ENCODE measurements around the gene OSBPL8.

The OSBPL8 gene

DNA sequence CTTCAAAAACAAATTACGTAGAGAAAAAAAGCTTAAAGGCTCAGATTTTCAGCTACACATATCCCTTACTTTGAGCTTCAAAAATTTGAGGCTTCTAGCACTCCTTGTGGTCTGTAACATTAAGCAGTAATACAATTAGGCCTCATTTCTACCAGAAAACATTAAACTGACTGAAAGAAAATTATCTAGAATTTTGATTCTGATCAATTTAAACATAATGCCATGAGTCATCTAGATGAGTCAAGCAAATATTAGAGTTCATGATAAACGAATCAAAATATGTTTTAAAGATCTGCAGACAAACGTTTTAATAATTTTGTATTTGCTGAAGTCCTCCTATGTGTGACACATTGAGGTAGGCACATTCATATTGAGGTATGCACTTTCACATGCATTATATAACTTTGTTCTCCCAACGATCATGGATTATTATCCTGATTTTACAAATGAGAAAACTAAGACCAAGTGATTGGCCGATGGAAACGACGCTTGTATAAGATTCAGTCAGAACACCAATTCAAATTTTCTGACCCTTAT lies 4.3 kb downstream of the OSBPL8 start:
- Histone ChIP-seq H3K36me3 (ENCODE audit: control insufficient read depth, insufficient read depth, low read length) (no peaks in the 10 kb centered on the region), H3K4me1 (ENCODE audit: control insufficient read depth, insufficient read depth, low read length) (0 out of 2 replicates have a peak, but pooled peaks cover 1% of the 10 kb centered on the region), H3K4me3 (ENCODE audit: low read length) (no peak overlapping the region), H3K27ac (ENCODE audit: low read length) (no peak overlapping the region), H3K27me3 (ENCODE audit: control insufficient read depth, insufficient read depth, low read length) (no peaks in the 10 kb centered on the region), H3K9me3 (ENCODE audit: control insufficient read depth, insufficient read depth, low read length) (no peaks in the 10 kb centered on the region)
- DNase-seq (ENCODE audit: low read depth, low spot score), result no peak
- no CpG with 5 or more reads among the region's 7 CpGs for whole genome bisulfite sequencing (ENCODE audit: insufficient coverage, insufficient read length)

DNA sequence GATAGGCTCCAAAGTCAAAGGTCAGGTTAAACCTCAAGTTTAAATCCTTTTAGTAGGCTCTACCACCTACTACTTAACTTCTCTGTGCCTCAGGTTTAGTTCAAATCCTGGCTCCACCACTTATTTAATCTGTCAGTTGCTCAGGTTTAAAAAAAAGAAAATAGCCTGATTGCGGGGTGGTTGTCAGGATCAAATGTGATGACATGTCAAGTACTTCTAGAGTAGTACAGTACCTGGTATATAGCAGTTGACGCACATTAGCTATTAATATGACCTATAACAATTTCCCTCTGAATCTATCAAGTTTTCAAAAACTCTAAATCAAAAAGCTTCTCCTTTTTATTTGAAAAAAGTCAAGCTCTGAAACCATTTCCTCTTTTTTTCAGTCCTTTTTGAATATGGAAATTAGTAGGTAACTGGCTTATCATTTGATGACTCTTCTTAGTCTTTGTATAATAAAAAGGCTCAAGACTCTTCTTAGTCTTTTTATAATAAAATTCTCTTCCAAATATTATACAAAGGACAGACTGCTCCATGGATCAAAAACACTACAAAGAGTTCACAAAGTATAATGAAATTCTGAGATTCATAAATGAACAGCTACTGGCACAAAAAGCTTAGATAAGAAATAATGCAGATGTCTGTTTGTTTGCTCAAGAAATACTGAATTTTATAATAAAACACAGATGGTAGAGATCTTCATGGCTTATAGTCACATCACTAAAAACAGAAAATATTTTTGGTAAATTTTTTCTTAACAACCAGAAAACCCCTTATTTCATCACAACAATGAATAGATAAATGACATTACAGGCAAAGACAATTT lies 5.0 kb downstream of the OSBPL8 start:
- Histone ChIP-seq H3K4me3 (ENCODE audit: low read length) (no peak overlapping the region), H3K4me1 (ENCODE audit: control insufficient read depth, insufficient read depth, low read length) (0 out of 2 replicates have a peak, but pooled peaks cover 1% of the 10 kb centered on the region), H3K36me3 (ENCODE audit: control insufficient read depth, insufficient read depth, low read length) (no peaks in the 10 kb centered on the region), H3K27me3 (ENCODE audit: control insufficient read depth, insufficient read depth, low read length) (no peaks in the 10 kb centered on the region), H3K27ac (ENCODE audit: low read length) (no peak overlapping the region), H3K9me3 (ENCODE audit: control insufficient read depth, insufficient read depth, low read length) (no peaks in the 10 kb centered on the region)
- WGBS (ENCODE audit: insufficient coverage, insufficient read length), result no CpG with 5 or more reads among the region's 2 CpGs
- no peak for DNase-seq (ENCODE audit: low read depth, low spot score)

DNA sequence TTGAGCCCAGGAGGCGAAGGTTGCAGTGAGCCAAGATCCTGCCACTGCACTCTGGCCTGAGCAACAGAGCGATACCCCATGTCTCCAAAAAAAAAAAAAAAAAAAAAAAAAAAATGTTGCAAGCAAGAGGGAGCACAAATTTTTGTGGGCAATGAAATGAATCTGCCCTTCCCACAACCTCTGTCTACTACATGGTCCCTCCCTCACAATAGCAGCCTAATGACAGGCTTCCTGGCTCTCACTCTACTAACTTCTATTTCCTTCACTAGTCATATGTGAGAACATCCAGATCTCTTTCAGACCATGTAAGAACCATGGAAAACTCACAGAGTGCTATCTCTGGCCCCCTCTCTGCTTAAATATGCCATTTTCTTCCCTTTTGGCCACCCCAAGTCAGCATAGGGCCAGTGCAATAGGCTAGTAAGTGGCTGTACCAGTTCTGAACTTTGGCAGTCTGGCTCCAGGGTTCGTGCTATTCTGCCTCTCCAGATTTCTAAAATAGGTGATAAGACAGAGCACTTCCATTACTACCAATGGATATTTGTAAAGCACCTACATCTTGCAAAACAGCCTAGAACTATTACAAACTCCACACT lies 7.1 kb downstream of the OSBPL8 start:
- no peak for DNase-seq (ENCODE audit: low read depth, low spot score)
- H3K9me3 ChIP-seq (ENCODE audit: control insufficient read depth, insufficient read depth, low read length), result no peaks in the 10 kb centered on the region
- no peaks in the 10 kb centered on the region for H3K27me3 ChIP-seq (ENCODE audit: control insufficient read depth, insufficient read depth, low read length)
- no CpG with 5 or more reads among the region's 3 CpGs for WGBS (ENCODE audit: insufficient coverage, insufficient read length)
- no peaks in the 10 kb centered on the region for H3K36me3 ChIP-seq (ENCODE audit: control insufficient read depth, insufficient read depth, low read length)
- H3K4me3 ChIP-seq (ENCODE audit: low read length), result no peak overlapping the region
- H3K4me1 ChIP-seq (ENCODE audit: control insufficient read depth, insufficient read depth, low read length), result peaks cover 3% of the 10 kb centered on the region; the same call in 1 of the 2 replicates
- no peak overlapping the region for H3K27ac ChIP-seq (ENCODE audit: low read length)

DNA sequence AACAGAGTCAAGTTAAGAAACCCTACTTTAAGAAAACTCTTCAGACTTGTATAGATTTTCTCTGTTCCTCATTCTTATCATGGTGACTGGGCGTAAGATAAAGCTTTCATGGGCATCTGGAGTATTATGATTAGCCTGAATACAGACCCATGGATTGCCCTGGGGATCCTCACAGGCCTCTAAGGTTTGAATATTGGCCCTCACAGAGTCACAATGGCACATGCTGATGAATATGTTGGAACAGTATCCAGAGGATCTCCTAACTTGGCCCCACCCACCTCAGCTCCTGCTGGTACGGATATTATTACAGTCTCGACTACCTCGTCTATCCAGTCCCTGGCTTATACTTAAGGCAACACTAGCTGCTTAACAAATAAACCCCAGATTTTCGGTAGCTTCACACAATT lies 8.1 kb downstream of the OSBPL8 start:
- Histone ChIP-seq H3K27ac (ENCODE audit: low read length) (no peak overlapping the region), H3K9me3 (ENCODE audit: control insufficient read depth, insufficient read depth, low read length) (no peaks in the 10 kb centered on the region), H3K4me1 (ENCODE audit: control insufficient read depth, insufficient read depth, low read length) (peaks cover 3% of the 10 kb centered on the region; the same call in 1 of the 2 replicates), H3K27me3 (ENCODE audit: control insufficient read depth, insufficient read depth, low read length) (no peaks in the 10 kb centered on the region), H3K4me3 (ENCODE audit: low read length) (no peak overlapping the region), H3K36me3 (ENCODE audit: control insufficient read depth, insufficient read depth, low read length) (no peaks in the 10 kb centered on the region)
- DNase-seq (ENCODE audit: low read depth, low spot score), result no peak
- WGBS (ENCODE audit: insufficient coverage, insufficient read length), result no CpG with 5 or more reads among the region's 5 CpGs

DNA sequence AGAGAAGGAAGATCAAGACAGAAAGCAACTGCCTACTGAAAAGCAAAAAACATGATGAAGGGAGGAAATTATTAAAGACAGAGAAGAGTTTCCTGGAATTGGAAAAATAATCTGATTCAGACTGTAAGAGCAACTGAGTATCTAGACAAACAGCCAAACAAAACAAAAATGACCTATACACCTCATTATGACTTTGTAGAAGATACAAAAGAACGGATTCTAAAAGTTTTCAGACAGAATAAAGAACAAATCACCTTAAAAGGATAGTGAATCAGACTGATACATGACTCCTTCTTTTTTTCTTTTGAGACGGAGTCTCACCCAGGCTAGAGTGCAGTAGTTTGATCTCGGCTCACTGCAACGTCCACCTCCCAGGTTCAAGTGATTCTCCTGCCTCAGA lies 10.4 kb downstream of the OSBPL8 start:
- no peak overlapping the region for H3K4me3 ChIP-seq (ENCODE audit: low read length)
- H3K9me3 ChIP-seq (ENCODE audit: control insufficient read depth, insufficient read depth, low read length), result no peaks in the 10 kb centered on the region
- no peaks in the 10 kb centered on the region for H3K36me3 ChIP-seq (ENCODE audit: control insufficient read depth, insufficient read depth, low read length)
- peaks cover 5% of the 10 kb centered on the region for H3K4me1 ChIP-seq (ENCODE audit: control insufficient read depth, insufficient read depth, low read length)
- H3K27ac ChIP-seq (ENCODE audit: low read length), result no peak overlapping the region
- no CpG with 5 or more reads among the region's 4 CpGs for WGBS (ENCODE audit: insufficient coverage, insufficient read length)
- H3K27me3 ChIP-seq (ENCODE audit: control insufficient read depth, insufficient read depth, low read length), result no peaks in the 10 kb centered on the region
- DNase-seq (ENCODE audit: low read depth, low spot score), result no peak

DNA sequence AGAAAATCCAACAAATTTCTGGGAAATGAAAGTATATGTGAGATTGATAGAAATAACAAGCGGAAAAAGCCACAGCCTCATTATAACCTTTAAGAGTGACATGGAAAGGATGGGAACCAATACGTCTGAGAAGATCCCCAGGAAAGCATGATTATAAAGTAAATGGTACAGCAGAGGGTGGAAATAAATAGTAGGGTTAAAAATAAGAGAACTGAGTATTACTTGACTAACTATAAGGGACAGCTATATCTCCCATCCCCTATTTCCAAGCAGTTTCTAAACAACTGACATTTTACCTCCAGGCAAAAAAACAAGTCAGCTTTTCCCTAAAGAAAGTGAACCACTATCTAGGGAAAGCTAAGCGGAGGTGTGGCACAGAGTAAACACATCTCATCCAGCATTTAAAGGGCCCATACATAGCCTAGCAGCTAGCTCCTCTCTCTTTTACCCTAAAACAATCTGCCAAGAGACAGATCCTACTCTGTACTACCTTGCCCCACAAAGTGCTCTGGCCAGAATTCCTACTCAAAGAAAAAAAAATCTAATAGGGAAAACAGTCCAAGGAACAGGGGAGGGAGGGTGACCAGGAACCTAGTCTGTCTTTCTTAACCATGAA lies 11.2 kb downstream of the OSBPL8 start:
- no peak overlapping the region for H3K4me3 ChIP-seq (ENCODE audit: low read length)
- no peaks in the 10 kb centered on the region for H3K36me3 ChIP-seq (ENCODE audit: control insufficient read depth, insufficient read depth, low read length)
- no peaks in the 10 kb centered on the region for H3K9me3 ChIP-seq (ENCODE audit: control insufficient read depth, insufficient read depth, low read length)
- DNase-seq (ENCODE audit: low read depth, low spot score), result no peak
- no CpG with 5 or more reads among the region's 3 CpGs for WGBS (ENCODE audit: insufficient coverage, insufficient read length)
- no peaks in the 10 kb centered on the region for H3K27me3 ChIP-seq (ENCODE audit: control insufficient read depth, insufficient read depth, low read length)
- peaks cover 5% of the 10 kb centered on the region for H3K4me1 ChIP-seq (ENCODE audit: control insufficient read depth, insufficient read depth, low read length)
- H3K27ac ChIP-seq (ENCODE audit: low read length), result no peak overlapping the region

DNA sequence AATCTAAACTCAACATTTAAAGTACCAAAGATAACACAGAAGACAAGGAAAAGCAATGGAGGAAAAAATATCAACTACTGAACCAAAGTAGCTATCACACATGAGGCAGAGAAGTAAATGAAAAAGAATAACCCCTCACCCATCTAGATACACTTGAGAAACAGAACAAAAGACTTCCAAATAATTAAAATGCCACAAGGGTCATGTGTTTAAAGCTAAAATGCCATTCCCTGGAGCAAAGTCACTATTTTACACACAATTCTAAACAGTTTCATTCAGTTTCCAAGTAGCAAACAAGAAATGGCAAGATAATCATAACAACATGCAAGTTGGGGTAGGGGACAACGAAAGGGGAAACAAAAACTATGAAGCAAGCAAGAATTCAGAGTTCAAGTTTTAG lies 12.0 kb downstream of the OSBPL8 start:
- no peaks in the 10 kb centered on the region for H3K36me3 ChIP-seq (ENCODE audit: control insufficient read depth, insufficient read depth, low read length)
- DNase-seq (ENCODE audit: low read depth, low spot score), result no peak
- no peaks in the 10 kb centered on the region for H3K9me3 ChIP-seq (ENCODE audit: control insufficient read depth, insufficient read depth, low read length)
- H3K27ac ChIP-seq (ENCODE audit: low read length), result no peak overlapping the region
- peaks cover 4% of the 10 kb centered on the region for H3K4me1 ChIP-seq (ENCODE audit: control insufficient read depth, insufficient read depth, low read length)
- no peak overlapping the region for H3K4me3 ChIP-seq (ENCODE audit: low read length)
- no peaks in the 10 kb centered on the region for H3K27me3 ChIP-seq (ENCODE audit: control insufficient read depth, insufficient read depth, low read length)
- WGBS (ENCODE audit: insufficient coverage, insufficient read length), result no CpG with 5 or more reads among the region's 1 CpG

DNA sequence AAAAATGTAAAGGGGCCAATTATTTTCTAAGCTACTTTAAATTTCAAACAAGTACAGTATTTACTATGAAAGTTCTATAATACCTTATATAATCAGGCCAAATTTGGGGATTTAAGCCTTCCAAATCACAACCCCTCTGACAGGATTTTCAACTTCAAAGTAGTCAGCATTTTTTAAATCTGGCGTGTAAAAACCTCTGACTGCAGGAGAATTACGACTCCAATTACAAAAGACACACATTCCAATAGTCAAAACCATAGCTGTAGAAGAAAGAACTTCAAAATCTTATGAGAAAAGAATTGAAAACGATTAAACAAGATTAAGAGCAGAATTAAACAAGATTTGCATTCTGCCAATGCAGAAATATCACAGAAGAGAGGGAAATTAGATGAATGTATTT lies 12.7 kb downstream of the OSBPL8 start:
- no peak overlapping the region for H3K27ac ChIP-seq (ENCODE audit: low read length)
- no peaks in the 10 kb centered on the region for H3K36me3 ChIP-seq (ENCODE audit: control insufficient read depth, insufficient read depth, low read length)
- peaks cover 4% of the 10 kb centered on the region for H3K4me1 ChIP-seq (ENCODE audit: control insufficient read depth, insufficient read depth, low read length)
- H3K4me3 ChIP-seq (ENCODE audit: low read length), result no peak overlapping the region
- DNase-seq (ENCODE audit: low read depth, low spot score), result no peak
- WGBS (ENCODE audit: insufficient coverage, insufficient read length), result no CpG with 5 or more reads among the region's 3 CpGs
- no peaks in the 10 kb centered on the region for H3K27me3 ChIP-seq (ENCODE audit: control insufficient read depth, insufficient read depth, low read length)
- H3K9me3 ChIP-seq (ENCODE audit: control insufficient read depth, insufficient read depth, low read length), result no peaks in the 10 kb centered on the region

DNA sequence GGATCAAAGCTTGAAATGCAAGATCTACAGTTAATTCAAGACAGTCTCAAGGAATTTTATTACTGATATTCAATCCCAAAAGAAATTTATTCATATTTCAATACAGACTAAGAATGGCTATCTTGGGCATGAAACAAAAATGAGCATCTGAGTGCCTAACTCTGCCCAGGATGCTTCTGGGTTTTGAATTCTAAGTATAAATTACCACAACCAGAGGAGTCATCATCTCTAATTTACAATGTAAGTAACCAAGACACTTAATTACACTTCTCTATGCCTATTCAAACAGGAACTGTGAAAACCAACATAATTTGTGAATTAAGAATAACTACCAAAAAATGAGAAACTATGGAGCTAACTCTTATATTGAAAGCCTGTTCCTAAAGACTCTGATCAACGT lies 14.1 kb downstream of the OSBPL8 start:
- Histone ChIP-seq H3K9me3 (ENCODE audit: control insufficient read depth, insufficient read depth, low read length) (no peaks in the 10 kb centered on the region), H3K27me3 (ENCODE audit: control insufficient read depth, insufficient read depth, low read length) (no peaks in the 10 kb centered on the region), H3K4me3 (ENCODE audit: low read length) (no peak overlapping the region), H3K36me3 (ENCODE audit: control insufficient read depth, insufficient read depth, low read length) (no peaks in the 10 kb centered on the region), H3K27ac (ENCODE audit: low read length) (no peak overlapping the region), H3K4me1 (ENCODE audit: control insufficient read depth, insufficient read depth, low read length) (peaks cover 4% of the 10 kb centered on the region)
- DNase-seq (ENCODE audit: low read depth, low spot score), result no peak
- no CpG with 5 or more reads among the region's 1 CpG for WGBS (ENCODE audit: insufficient coverage, insufficient read length)

DNA sequence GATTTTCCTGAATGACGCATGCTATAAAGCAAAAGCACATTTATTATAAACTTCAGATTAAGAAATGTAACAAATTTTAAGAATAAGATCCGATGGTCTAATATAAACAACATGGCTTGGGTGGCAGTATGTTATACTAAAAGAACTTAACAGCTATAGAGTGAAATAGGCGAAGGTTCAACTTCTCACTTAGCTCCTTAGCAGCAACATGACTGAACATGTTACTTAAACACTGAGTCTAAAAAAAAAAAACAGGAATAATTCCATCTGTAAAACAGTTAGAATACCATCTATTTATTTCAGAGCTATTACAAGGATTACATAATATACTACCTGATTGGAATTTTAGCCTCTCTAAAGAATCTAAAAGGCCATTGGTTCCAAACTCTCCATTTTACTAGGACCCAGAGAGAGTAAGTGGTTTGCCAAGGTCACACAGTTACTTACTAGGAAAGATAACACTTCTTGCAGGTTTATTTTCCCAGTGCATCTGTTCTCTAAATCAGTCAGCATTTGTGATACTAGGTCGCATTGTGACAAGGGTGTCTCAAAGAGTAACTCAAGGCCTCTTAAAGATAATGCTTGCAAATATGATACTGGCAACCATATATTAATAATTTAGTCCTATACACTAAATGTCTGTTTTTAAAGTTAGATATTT lies 14.8 kb downstream of the OSBPL8 start:
- peaks cover 4% of the 10 kb centered on the region for H3K4me1 ChIP-seq (ENCODE audit: control insufficient read depth, insufficient read depth, low read length)
- DNase-seq (ENCODE audit: low read depth, low spot score), result no peak
- H3K4me3 ChIP-seq (ENCODE audit: low read length), result no peak overlapping the region
- no peaks in the 10 kb centered on the region for H3K36me3 ChIP-seq (ENCODE audit: control insufficient read depth, insufficient read depth, low read length)
- no peaks in the 10 kb centered on the region for H3K27me3 ChIP-seq (ENCODE audit: control insufficient read depth, insufficient read depth, low read length)
- no peaks in the 10 kb centered on the region for H3K9me3 ChIP-seq (ENCODE audit: control insufficient read depth, insufficient read depth, low read length)
- H3K27ac ChIP-seq (ENCODE audit: low read length), result no peak overlapping the region
- WGBS (ENCODE audit: insufficient coverage, insufficient read length), result no CpG with 5 or more reads among the region's 4 CpGs

Measured in iPS DF 6.9 (cell line).